Spinal cord (tissue), 10 donors: ENCODE data around the gene ADAM33. TPM values are rescaled to one million over a fixed set of nuclear protein-coding genes. Genes with fewer than 3 reads are reported as not detected.
A peak's percentile ranks its signal among the peaks of the same experiment; 100 is the strongest.

Experiments
- DNase-seq, 6 donors: peaks; one replicate each; pipeline versions ENCODE4 v3.0.0 to v3.0.0-alpha.2; 2013 to 2015; ENCODE audit warnings: low spot score in 6 of 6, low read depth in 4 of 6
- H3K27ac ChIP-seq: one replicate; pipeline ENCODE4 v1.5.1; 2013; ENCODE audit warnings: low read depth, low read length, control low read depth
- H3K27me3 ChIP-seq: one replicate; pipeline ENCODE4 v1.6.1; 2013; ENCODE audit warnings: low read length; ENCODE audit not compliant: control insufficient read depth, insufficient read depth
- H3K36me3 ChIP-seq: one replicate; pipeline ENCODE4 v1.6.1; 2013; ENCODE audit warnings: low read length; ENCODE audit not compliant: control insufficient read depth, insufficient read depth
- H3K4me1 ChIP-seq: one replicate; pipeline ENCODE4 v1.6.1; 2013; ENCODE audit warnings: low read length; ENCODE audit not compliant: control insufficient read depth, insufficient read depth
- H3K4me3 ChIP-seq: one replicate; pipeline ENCODE4 v1.5.1; 2013; ENCODE audit warnings: low read depth, low read length, control low read depth
- H3K9me3 ChIP-seq: one replicate; pipeline ENCODE4 v1.6.1; 2013; ENCODE audit warnings: low read length; ENCODE audit not compliant: control insufficient read depth, insufficient read depth
- WGBS: methylation state at CpG from one replicate; pipeline ENCODE4 v1.1.5; 2013; ENCODE audit warnings: missing lambda C conversion rate; ENCODE audit not compliant: insufficient coverage; 5-methylcytosine and 5-hydroxymethylcytosine counted together
- polyA plus RNA-seq, 2 donors: library from polyadenylated mRNA; unstranded; fragments of 120-200 nt; gene quantifications; one replicate each; pipeline ENCODE4 v1.2.1, GENCODE V29; 2013; ENCODE audit not compliant: insufficient read length in 2 of 2
- total RNA-seq, 2 donors: library from RNA; depleted of rRNA in 1 of 2; stranded (reverse); fragments of 120-200 nt in 1 of 2; fragments of >200 nt in 1 of 2; gene quantifications; one replicate each; pipeline versions ENCODE4 v1.2.3 to v1.2.4, GENCODE V29; 2013 to 2014
- donor health status: healthy.

ADAM33 gene
- total and polyA plus RNA-seq, 4 donors, result 18.9 to 46.3 (median 33.5) TPM

DNA sequence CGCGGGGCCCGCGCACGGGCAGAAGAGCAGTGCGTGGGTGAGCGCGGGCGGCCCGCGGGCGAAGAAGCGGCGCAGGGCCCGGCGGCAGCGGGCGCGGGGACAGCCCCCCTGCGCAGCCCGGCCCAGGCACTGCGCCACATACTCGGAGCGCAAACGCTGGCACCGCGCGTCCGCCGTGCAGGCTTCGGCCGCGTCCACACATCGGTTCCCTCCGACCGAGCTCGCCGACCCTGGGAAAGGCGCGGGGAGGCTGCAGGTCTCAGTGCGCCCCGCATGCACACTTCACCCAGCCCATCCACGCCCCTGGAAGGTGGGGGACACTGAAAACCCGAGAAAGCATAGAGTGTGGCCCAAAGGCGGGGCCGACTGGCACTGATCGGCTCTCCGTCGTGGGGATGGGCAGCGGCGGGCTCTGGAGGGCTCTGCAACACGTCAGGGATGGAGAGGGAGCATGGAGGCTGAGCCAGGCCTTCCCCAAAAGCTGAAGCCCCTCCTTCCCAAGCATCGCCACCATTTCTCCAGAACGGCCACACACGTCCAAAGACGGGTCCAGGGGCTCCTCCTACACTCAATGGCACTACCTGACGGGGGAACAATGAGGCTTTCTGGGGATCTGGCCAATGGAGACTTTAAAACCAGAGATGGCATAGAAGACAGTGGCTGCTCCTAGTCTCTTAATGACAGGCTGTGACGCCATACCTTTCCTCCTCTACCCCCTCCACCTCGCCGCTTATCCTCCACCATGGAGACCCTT, 20.6 kb downstream of the ADAM33 start:
- DNase-seq, result no peak
- Histone ChIP-seq H3K9me3 (no peaks in the 10 kb centered on the region), H3K4me1 (peaks cover 20% of the 10 kb centered on the region), H3K36me3 (no peaks in the 10 kb centered on the region), H3K27me3 (peaks cover 31% of the 10 kb centered on the region), H3K4me3 (no peak overlapping the region), H3K27ac (no peak overlapping the region)
- 10% methylated on average over 55 of the region's 60 CpGs for WGBS

DNA sequence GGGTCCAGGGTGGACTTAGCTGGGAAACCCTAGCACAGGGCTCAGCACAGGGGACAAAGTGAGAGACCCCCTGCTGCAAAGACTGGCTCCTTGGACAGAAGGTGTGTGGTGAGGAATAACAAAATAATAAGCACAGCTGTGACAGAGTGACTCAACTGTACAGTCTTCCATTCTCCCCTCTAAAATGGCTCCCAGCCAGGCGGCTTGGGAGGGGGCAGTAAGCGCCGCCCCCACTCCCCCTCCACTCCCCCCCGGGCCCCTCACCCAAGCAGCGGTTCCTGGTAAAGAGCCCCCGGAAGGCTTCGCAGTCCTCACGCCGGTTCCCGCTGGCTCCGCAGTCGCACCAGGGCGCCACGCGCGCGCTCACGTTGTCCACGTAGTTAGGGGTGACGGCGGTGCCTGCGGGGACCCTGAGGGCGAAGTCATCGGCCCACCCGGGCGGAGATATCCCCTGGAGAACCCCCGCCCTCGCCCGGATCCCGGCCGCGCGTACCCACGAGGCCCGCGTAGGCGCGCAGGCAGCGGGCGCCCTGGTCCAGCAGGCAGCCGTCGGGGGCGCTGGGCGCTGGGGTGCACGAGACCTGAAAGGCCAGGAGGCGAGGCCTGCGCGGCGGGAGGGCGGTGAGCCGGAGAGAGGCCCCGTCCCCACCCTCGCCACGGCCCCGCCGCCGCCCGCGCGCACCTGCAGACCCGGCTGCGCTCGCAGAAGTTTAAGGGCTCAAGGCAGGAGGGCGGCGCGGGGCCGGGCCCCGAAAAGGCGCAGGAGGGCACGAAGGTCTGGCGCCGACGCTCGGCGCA, 21.3 kb downstream of the ADAM33 start:
- no peak for DNase-seq

GRCh38 chr20:3659492-3660261, 22.1 kb downstream of the ADAM33 start:
- WGBS, result 75% methylated on average over 4 of the region's 12 CpGs

More for the DNA sequence above, 21.3 kb downstream of the ADAM33 start:
- Histone ChIP-seq H3K27ac (no peak overlapping the region), H3K4me1 (peaks cover 20% of the 10 kb centered on the region), H3K36me3 (no peaks in the 10 kb centered on the region), H3K9me3 (no peaks in the 10 kb centered on the region), H3K4me3 (no peak overlapping the region), H3K27me3 (peaks cover 31% of the 10 kb centered on the region)
- WGBS, result 3% methylated on average over 74 of the region's 75 CpGs

DNA sequence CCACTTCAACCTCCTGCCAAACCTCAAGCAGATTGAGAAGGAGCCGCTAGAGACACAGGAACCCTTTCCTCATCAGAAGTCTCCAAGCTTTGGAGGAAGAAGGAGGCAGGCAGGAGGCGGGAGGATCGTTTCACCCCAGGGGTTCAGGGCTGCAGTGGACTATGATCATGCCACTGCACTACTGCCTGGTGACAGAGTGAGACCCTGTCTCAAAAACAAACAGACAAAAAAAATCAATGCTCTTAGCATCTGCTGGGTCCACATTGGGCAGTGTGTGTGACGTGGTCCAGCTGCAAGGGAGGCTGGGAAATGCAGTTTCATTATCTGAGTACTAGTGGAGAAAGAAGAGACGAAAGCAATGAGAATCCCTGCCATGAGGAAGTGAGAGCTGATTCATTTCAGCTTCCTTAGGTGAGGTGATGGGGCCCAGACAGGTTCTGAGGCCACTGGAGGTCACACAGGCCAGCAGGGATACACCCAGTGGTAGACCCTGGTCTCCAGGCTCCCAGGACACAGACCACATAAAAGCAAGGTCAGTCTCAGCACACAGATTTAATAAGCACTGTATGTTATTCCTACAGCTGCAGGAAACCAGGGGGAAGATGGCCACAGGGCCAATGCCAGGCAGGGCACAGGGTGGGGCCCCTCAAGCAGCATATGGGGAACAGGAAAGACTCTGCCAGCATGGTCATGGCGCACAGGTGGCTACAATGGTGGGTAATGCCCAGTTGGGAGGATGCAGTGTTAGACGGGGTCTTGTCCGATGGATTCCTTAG, 22.9 kb downstream of the ADAM33 start:
- WGBS, result 69% methylated on average over 5 of the region's 8 CpGs
- Histone ChIP-seq H3K9me3 (no peaks in the 10 kb centered on the region), H3K4me1 (peaks cover 26% of the 10 kb centered on the region), H3K27me3 (peaks cover 31% of the 10 kb centered on the region), H3K36me3 (peaks cover 3% of the 10 kb centered on the region), H3K27ac (no peak overlapping the region), H3K4me3 (no peak overlapping the region)
- peak in 1 of 6 donors; percentile 86 for DNase-seq

More at GRCh38 chr20:3659492-3660261, 22.1 kb downstream of the ADAM33 start:
- Histone ChIP-seq H3K4me1 (peaks cover 22% of the 10 kb centered on the region), H3K9me3 (no peaks in the 10 kb centered on the region), H3K4me3 (no peak overlapping the region), H3K27me3 (peaks cover 31% of the 10 kb centered on the region), H3K36me3 (peaks cover under 1% of the 10 kb centered on the region), H3K27ac (no peak overlapping the region)
- no peak for DNase-seq

- 89% methylated on average over 7 of the region's 7 CpGs for WGBS
Observed at GRCh38 chr20:3658019-3658715, 23.6 kb downstream of the ADAM33 start.

DNA sequence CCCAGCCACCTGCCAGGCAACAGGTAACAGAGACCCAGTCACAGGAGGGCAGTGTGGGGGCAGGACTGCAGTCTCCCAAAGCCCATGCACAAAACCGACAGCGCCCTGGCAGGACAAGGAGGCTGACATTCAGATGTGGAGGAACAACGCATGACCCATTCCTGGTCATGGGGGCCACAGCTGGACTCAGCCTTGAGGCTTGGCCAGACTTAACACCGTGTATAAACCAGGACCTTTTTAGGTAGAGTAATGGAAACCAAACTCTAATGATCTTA, 26.7 kb downstream of the ADAM33 start:
- no peak for DNase-seq
- H3K27me3 ChIP-seq, result peaks cover 7% of the 10 kb centered on the region
- WGBS, result 85% methylated on average over 4 of the region's 4 CpGs

More at GRCh38 chr20:3658019-3658715, 23.6 kb downstream of the ADAM33 start:
- H3K36me3 ChIP-seq, result peaks cover 3% of the 10 kb centered on the region
- no peak for DNase-seq
- peaks cover 26% of the 10 kb centered on the region for H3K4me1 ChIP-seq
- H3K4me3 ChIP-seq, result no peak overlapping the region
- H3K27ac ChIP-seq, result no peak overlapping the region
- no peaks in the 10 kb centered on the region for H3K9me3 ChIP-seq
- H3K27me3 ChIP-seq, result peaks cover 31% of the 10 kb centered on the region

GRCh38 chr20:3654326-3655130, 27.3 kb downstream of the ADAM33 start:
- no peaks in the 10 kb centered on the region for H3K9me3 ChIP-seq
- DNase-seq, result no peak
- WGBS, result 81% methylated on average over 12 of the region's 17 CpGs

More for the DNA sequence above, 26.7 kb downstream of the ADAM33 start:
- H3K9me3 ChIP-seq, result no peaks in the 10 kb centered on the region
- no peak overlapping the region for H3K4me3 ChIP-seq
- H3K36me3 ChIP-seq, result peaks cover 13% of the 10 kb centered on the region
- no peak overlapping the region for H3K27ac ChIP-seq
- H3K4me1 ChIP-seq, result peaks cover 22% of the 10 kb centered on the region

GRCh38 chr20:3653921-3654320, 27.9 kb downstream of the ADAM33 start:
- H3K27me3 ChIP-seq, result no peaks in the 10 kb centered on the region

More at GRCh38 chr20:3654326-3655130, 27.3 kb downstream of the ADAM33 start:
- Histone ChIP-seq H3K27me3 (peaks cover 2% of the 10 kb centered on the region), H3K4me3 (no peak overlapping the region), H3K36me3 (peaks cover 13% of the 10 kb centered on the region), H3K27ac (no peak overlapping the region), H3K4me1 (peaks cover 17% of the 10 kb centered on the region)

More at GRCh38 chr20:3653921-3654320, 27.9 kb downstream of the ADAM33 start:
- peaks cover 13% of the 10 kb centered on the region for H3K4me1 ChIP-seq
- H3K27ac ChIP-seq, result no peak overlapping the region
- H3K36me3 ChIP-seq, result peaks cover 16% of the 10 kb centered on the region
- DNase-seq, result no peak
- H3K9me3 ChIP-seq, result no peaks in the 10 kb centered on the region
- no peak overlapping the region for H3K4me3 ChIP-seq
- 62% methylated on average over 2 of the region's 2 CpGs for WGBS
